Choroid plexus epithelial cell (primary cell): ENCODE data around the gene MIDN.

ENCODE experiments used
- DNase-seq: peaks from one replicate; pipeline ENCODE4 v3.0.0-alpha.2; 2010; ENCODE audit warnings: low read depth
- H3K4me3 ChIP-seq: 2 replicates; pipeline ENCODE4 v1.5.1; 2011; ENCODE audit warnings: low read depth, mild to moderate bottlenecking, control low read depth, low read length, moderate library complexity
- CTCF ChIP-seq: conservative IDR thresholded peaks from 2 replicates; pipeline ENCODE4 v1.5.1; 2011; ENCODE audit warnings: low read depth, mild to moderate bottlenecking, control low read depth, inconsistent platforms, low read length, moderate library complexity

MIDN gene

GRCh38 chr19:1293782-1294604 lies 45.6 kb downstream of the MIDN start:
- no peak for TF ChIP-seq CTCF
- DNase-seq = no peak
- H3K4me3 ChIP-seq = no peak overlapping the region

- no peak overlapping the region for H3K4me3 ChIP-seq
- no peak for DNase-seq
- TF ChIP-seq CTCF = no peak
Observed at GRCh38 chr19:1294688-1295087, 46.3 kb downstream of the MIDN start.

GRCh38 chr19:1295169-1296012 lies 47.0 kb downstream of the MIDN start:
- TF ChIP-seq CTCF = no peak
- H3K4me3 ChIP-seq = no peak overlapping the region
- no peak for DNase-seq

GRCh38 chr19:1296078-1296477 lies 47.7 kb downstream of the MIDN start:
- TF ChIP-seq CTCF = no peak
- DNase-seq = no peak
- no peak overlapping the region for H3K4me3 ChIP-seq

- DNase-seq = no peak
- TF ChIP-seq CTCF = no peak
- no peak overlapping the region for H3K4me3 ChIP-seq
Observed at GRCh38 chr19:1296575-1297271, 48.3 kb downstream of the MIDN start.

- TF ChIP-seq CTCF = no peak
- DNase-seq = no peak
- no peak overlapping the region for H3K4me3 ChIP-seq
Observed at GRCh38 chr19:1298235-1298634, 49.9 kb downstream of the MIDN start.
